Sciatic nerve (tissue), 2 donors: ENCODE data around the gene ISL2. TPM values are rescaled to one million over a fixed set of nuclear protein-coding genes. Genes with fewer than 3 reads are reported as not detected.

Source experiments
- ATAC-seq: fragments of 200-7000 bp; cut with Tn5 transposase; one replicate; pipeline ENCODE4 v1.9.1; 2020; ENCODE audit warnings: mild to moderate bottlenecking, moderate library complexity
- DNase-seq: peaks from one replicate; pipeline ENCODE4 v3.0.0-alpha.2; 2020; ENCODE audit warnings: low spot score
- intact Hi-C: fragments of 100-400 bp; cut with DNase I; formaldehyde crosslinking; loops from one replicate; pipeline ENCODE4 v1.14.2; 2022
- total RNA-seq: library from RNA; stranded (reverse); fragmentation: NEBNext Ultra II Directional; extraction: Animal tissue kit (Norgen Biotek cat#: 25700); gene quantifications from one replicate; pipeline ENCODE4 v1.2.1, GENCODE V29; 2021
- donor health status: DM: no; HTN: no; CAD: no.
- donor health status: DM: no; HTN: no; CAD: no.

The ISL2 gene
- total RNA-seq, 1 donor from 2014 or later: 0.31 TPM

DNA sequence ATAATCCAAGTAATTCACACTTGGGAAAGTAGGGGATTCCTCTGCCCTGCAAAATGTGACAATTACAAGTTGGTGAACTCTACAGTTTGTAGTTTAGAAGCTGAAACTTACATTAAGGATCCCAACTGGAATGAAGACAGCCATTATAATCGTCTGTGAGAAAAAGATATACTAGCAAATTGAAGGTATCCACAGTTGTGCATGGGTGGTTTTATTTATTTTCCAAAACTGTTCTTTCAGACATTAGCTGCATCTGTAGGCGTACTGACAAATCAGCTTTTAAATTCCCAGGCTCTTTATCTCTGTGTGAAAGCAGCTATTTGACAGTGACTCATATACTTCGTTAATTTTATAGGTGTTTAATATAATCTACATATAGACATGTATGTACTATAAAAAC, 12.5 kb upstream of the ISL2 start:
- DNase-seq (no peak), ATAC-seq (no peak)
- intact Hi-C loops: no loop called here

GRCh38 chr15:76325704-76326103, 10.9 kb upstream of the ISL2 start:
- ATAC-seq (no peak), DNase-seq (no peak)
- intact Hi-C loops: no loop called here

- intact Hi-C loops: no loop called here
- ATAC-seq: no peak
- DNase-seq: no peak
Observed at GRCh38 chr15:76327191-76328105, 9.1 kb upstream of the ISL2 start.

- intact Hi-C loops: no loop called here
- ATAC-seq (no peak), DNase-seq (no peak)
Observed at GRCh38 chr15:76328106-76328696, 8.4 kb upstream of the ISL2 start.

DNA sequence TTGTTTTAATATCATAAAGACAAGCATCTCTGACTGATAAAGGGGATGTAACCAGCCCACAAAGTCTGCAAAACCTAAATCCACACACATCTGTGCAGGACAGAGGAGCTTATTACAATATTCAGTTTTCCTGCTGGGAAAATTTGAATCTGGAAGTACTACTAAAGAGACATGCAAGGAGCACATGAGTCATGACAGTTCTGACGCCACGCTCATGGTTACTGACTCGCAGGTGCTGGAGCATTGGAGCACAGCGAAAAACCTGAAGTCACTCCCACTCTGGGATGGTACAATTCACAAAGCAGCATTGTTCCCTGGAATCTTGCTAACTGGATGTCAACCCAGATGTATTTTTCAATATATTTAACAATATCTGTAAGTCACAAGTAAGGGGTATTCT, 7.6 kb upstream of the ISL2 start:
- intact Hi-C loops: no loop called here
- DNase-seq (no peak), ATAC-seq (no peak)

GRCh38 chr15:76330080-76330680, 6.4 kb upstream of the ISL2 start:
- ATAC-seq (peak; percentile 77), DNase-seq (no peak)
- intact Hi-C loops: no loop called here

DNA sequence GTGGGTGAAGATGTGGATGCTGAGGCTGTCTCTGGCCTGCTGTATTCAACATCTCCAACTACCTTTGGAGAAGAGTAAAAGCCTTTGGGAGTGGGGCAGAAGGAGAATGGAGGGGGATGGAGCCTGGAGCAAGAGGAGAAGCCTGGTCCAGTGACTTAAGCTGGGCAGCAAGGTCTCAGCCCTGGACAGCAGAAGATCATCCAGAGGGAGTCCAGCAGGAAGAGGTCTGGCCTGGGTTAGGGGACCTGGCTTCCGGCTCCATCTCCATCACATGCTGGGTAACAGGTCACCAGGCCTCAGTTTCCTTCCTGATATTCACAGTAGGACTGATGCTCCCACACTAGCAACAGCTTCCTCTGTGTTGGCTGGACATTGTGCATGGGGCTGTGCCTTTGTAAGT, 3.8 kb upstream of the ISL2 start:
- no peak for ATAC-seq
- DNase-seq: no peak
- intact Hi-C loops: no loop called here

- intact Hi-C loops: no loop called here
- ATAC-seq: no peak
- DNase-seq: no peak
Observed at GRCh38 chr15:76333309-76333708, 3.3 kb upstream of the ISL2 start.

- intact Hi-C loops: no loop called here
- no peak for DNase-seq
- no peak for ATAC-seq
Observed at GRCh38 chr15:76333720-76334437, 2.7 kb upstream of the ISL2 start.

DNA sequence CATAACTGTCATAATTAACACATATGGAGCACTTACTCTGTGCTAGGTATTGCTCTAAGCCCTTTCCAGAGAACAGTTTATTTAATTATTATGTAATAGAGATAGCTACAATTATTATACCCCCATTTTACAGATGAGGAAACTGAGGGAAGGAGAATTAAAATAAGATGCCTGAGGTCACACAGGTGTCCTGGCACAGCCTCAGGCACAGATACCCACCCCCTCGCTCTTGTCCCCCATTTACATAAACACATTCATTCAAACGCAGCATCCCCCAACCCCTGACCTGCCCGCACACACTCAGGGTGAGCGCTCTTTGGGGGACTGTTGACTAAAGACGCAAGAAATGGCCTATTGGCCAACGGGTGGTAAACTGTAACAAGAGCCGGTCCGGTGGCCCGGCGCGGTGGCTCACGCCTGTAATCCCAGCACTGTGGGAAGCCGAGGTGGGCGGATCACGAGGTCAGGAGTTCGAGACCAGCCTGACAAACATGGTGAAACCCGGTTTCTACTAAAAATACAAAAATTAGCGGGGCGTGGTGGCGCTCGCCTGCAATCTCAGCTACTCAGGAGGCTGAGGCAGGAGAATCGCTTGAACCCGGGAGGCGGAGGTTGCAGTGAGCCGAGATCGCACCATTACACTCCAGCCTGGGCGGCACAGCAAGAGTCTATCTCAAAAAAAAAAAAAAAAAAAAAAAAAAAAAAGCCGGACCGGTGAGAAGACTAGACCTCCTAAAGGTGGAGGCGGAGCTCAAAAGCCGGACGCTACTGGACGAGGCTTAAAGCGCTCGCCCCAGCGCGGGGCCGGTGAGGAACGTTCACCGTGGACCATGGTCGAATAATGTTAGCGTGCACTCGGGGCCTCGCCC, 1.9 kb upstream of the ISL2 start:
- intact Hi-C loops: no loop called here
- DNase-seq (no peak), ATAC-seq (no peak)

- intact Hi-C loops: no loop called here
- no peak for ATAC-seq
- no peak for DNase-seq
Observed at GRCh38 chr15:76335307-76336253, 993 bp upstream of the ISL2 start.

DNA sequence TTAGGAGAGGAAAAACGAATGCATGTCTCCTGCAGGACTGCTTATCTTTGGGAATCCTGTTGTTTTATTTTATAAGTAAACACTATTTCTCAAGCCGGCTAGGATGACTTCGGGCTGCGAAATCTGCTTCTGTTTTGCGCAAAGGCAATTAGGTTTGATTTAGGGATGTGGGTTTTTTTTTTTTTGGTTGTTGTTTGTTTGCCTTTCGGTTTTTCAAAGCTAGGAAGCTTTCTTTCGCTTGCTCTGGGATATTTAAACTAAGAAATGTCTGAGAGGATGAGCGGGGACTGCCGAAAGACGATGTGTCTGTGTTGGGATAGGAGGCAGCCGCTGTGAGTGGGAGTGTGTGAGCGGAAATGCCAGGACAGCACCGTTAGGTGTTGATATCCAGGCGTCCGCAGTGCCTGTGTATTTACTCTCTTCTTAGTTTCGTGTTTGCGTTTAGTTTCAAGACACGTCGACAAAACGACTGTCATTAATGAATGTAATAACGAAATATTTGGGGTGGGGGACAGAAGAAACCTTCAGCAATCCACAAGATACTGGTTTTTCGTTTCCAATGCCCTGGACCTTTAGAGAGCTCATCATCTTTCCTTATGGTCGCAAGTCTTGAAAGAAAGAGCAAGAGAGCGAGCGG, 604 bp downstream of the ISL2 start:
- no peak for ATAC-seq
- DNase-seq: no peak
- intact Hi-C loops: no loop called here

DNA sequence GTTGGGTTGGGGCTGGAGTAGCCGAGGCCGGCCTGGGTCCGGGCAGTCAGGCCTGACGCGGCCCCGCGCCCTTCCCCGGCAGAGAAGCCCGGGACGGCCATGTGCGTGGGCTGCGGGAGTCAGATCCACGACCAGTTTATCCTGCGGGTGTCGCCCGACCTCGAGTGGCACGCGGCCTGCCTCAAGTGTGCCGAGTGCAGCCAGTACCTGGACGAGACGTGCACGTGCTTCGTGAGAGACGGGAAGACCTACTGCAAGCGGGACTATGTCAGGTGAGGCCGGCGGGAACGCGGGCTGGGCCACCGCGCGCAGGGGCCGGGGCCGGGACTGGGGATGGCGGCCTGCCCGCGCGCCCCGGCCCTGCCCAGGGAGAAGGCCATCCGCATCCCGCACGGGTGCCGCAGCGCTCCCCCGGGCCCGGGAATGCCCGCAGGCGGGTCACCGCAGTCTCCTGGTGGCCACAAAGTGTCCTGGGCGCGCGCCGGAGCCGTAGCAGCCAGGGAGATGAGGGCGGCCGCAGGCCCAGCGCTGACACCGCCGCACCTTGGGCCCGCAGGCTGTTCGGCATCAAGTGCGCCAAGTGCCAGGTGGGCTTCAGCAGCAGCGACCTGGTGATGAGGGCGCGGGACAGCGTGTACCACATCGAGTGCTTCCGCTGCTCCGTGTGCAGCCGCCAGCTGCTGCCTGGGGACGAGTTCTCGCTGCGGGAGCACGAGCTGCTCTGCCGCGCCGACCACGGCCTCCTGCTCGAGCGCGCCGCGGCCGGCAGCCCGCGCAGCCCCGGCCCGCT, 1.3 kb downstream of the ISL2 start:
- ATAC-seq (no peak), DNase-seq (no peak)
- intact Hi-C loops: no loop called here

DNA sequence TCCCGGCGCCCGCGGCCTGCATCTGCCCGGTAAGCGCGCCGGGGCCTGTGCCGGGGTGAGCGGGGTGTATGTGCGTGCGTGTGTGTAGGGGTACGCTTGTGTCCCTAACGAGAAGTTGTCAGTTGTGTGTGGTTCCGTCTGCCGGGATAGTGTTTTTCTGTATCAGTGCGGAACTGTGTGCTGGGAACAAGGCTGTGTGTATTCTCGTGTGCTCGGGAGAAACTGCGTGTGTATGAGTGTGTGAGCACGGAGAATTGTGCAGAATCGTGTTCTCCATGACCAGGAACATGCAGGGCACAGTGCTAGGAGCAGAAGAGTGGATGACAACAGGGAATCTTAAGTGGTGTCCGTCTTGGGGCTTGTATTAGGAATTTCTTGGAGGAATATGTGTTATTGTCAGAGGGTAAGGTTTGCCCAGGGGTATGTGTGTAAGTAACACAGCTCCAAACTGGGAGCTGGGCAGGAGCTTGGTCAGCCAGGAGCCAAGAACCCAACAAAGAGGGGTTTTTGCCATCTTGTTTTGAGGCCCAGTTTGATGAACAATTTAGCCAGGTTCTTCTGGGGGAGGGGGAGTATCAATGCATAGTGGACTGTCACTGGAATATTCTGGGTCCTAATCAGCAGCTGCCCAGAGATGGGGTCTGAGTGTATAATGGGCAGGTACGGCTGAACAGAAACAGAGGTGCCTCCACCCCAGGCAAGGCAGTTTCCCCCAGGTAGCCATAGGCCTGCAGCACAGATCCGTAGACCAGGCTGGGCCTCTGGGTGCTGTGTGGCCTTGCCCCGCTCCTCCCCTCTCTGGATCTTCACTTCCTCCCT, 2.1 kb downstream of the ISL2 start:
- DNase-seq: no peak
- intact Hi-C loops: no loop called here
- ATAC-seq: no peak

DNA sequence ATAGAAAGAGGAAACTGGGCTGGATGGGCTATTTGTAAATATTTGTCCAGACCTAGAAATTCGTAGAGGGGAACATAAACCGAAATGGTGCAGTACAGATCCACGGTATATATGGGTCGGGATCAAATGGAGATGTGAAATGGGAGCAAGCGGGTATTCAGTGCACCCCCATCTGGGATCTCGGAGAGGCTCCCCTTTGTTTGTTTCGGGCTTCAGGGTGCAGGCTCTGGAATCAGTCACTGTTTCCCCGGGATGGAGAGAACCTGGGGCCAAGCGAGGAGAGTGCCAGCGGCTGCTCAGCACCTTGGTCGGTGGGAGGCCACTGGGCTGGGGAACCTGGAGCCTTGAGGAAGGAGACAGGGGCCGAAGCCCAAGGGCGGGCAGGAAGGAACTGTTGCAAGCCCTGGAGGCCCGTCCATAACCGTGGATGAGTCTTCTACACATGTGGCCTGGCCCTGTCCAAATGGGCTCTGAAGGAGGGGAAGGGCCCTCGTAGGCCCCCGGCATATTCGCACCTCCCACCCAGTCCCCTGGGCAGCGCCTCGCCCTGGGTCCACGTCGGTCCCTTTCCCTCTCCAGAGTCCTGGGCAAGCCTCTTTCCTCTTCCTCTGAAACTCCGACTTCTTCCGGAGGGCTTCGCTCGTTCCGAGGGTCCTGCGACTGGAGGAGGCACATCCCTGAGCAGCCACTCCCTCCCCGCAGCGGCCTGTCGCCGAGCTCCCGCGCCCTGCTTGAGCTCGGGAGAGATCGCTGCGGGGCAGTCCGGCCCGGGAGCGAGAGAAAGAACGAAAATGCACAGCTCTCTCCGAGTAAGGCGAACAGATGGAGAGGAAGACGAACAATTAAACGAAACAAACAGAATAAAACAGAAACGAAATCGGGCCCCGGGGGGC, 3.0 kb downstream of the ISL2 start:
- ATAC-seq (no peak), DNase-seq (no peak)
- intact Hi-C loops: no loop called here
